Prostate gland (tissue), 2 donors: Measurements from ENCODE around the gene CAMK2D. TPM values are rescaled to one million over a fixed set of nuclear protein-coding genes. Genes with fewer than 3 reads are reported as not detected.

Experiments used
- DNase-seq: peaks from one replicate; pipeline ENCODE4 v3.0.0-alpha.2; 2019; ENCODE audit warnings: low spot score
- H3K27ac ChIP-seq, 2 donors: fragments of 200-600 bp; sonication (generic); 2 replicates each; pipeline ENCODE4 v1.5.1; 2017 to 2019
- H3K27me3 ChIP-seq: fragments of 200-600 bp; sonication (generic); replicated peaks from 2 replicates; pipeline ENCODE4 v1.5.1; 2019; ENCODE audit not compliant: insufficient read depth
- H3K36me3 ChIP-seq, 2 donors: fragments of 200-600 bp; sonication (generic); 1 replicate in 1 of 2; 2 replicates in 1 of 2; pipeline versions ENCODE4 v1.5.1 to v1.8.1; 2017 to 2019
- H3K4me1 ChIP-seq: fragments of 200-600 bp; sonication (generic); replicated peaks from 2 replicates; pipeline ENCODE4 v1.5.1; 2019
- H3K4me3 ChIP-seq, 2 donors: fragments of 200-600 bp; sonication (generic); 2 replicates each; pipeline ENCODE4 v1.5.1; 2017 to 2019
- H3K9me3 ChIP-seq: fragments of 200-600 bp; sonication (generic); 2 replicates; pipeline ENCODE4 v1.5.1; 2017
- POLR2A ChIP-seq: fragments of 450-650 bp; IDR thresholded peaks from one replicate; pipeline ENCODE4 v1.6.1; 2016; ENCODE audit warnings: antibody characterized with exemption, mild to moderate bottlenecking
- POLR2AphosphoS5 ChIP-seq: sonication (generic); formaldehyde crosslinking; IDR thresholded peaks from one replicate; pipeline ENCODE4 v1.6.1; 2017; ENCODE audit warnings: antibody characterized with exemption
- WGBS: methylation state at CpG from one replicate; pipeline ENCODE4 v1.1.5; 2018; 5-methylcytosine and 5-hydroxymethylcytosine counted together
- intact Hi-C: fragments of 100-400 bp; cut with DNase I; formaldehyde crosslinking; loops from one replicate; pipeline ENCODE4 v1.14.2; 2022
- total RNA-seq, 2 donors: library from RNA; depleted of rRNA; stranded (reverse); fragments of >200 nt; gene quantifications; one replicate each; pipeline ENCODE4 v1.1.0, GENCODE V29; 2016
- TF ChIP-seq, protein P1 (sequence below), 4 experiments: fragments of 200-600 bp in 2 of 4; fragments of 450-650 bp in 2 of 4; sonication (generic) in 2 of 4; IDR thresholded peaks; 1 replicate in 3 of 4; 2 replicates in 1 of 4; pipeline ENCODE4 v1.5.1; 2016 to 2019; ENCODE audit warnings: antibody characterized with exemption in 4 of 4, mild to moderate bottlenecking in 2 of 4, moderate library complexity in 2 of 4

Gene CAMK2D
- total RNA-seq, 2 donors from 2014 or later = 48.7 to 88.8 TPM

DNA sequence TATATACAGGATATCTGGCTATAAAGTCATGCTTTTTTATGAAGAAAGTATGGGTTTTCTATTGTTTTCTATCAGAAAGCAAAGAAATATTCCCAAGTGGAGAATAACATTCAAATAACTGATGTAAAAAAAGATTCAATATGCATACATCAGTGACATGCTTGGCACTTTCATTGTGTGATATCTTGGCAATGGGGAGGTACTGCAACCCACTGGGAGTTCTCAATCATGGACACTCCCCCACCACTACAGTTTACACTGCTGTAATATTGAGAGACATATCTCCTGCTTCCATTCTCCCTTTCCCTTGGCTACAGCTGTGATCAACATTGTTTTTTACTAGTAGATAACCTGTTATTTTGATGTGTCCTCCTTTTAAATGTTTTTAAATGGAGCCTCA is 257.8 kb downstream of the CAMK2D start:
- Histone ChIP-seq H3K4me3 (no peak overlapping the region), H3K4me1 (no peaks in the 10 kb centered on the region), H3K36me3 (no peaks in the 10 kb centered on the region), H3K27ac (no peak overlapping the region), H3K9me3 (no peaks in the 10 kb centered on the region), H3K27me3 (no peaks in the 10 kb centered on the region)
- TF ChIP-seq, protein P1, sequence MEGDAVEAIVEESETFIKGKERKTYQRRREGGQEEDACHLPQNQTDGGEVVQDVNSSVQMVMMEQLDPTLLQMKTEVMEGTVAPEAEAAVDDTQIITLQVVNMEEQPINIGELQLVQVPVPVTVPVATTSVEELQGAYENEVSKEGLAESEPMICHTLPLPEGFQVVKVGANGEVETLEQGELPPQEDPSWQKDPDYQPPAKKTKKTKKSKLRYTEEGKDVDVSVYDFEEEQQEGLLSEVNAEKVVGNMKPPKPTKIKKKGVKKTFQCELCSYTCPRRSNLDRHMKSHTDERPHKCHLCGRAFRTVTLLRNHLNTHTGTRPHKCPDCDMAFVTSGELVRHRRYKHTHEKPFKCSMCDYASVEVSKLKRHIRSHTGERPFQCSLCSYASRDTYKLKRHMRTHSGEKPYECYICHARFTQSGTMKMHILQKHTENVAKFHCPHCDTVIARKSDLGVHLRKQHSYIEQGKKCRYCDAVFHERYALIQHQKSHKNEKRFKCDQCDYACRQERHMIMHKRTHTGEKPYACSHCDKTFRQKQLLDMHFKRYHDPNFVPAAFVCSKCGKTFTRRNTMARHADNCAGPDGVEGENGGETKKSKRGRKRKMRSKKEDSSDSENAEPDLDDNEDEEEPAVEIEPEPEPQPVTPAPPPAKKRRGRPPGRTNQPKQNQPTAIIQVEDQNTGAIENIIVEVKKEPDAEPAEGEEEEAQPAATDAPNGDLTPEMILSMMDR (IDR thresholded peaks at IDR 0.05) = no peak
- TF ChIP-seq POLR2AphosphoS5 (no peak), POLR2A (no peak)
- DNase-seq = no peak
- intact Hi-C loops = no loop called here

DNA sequence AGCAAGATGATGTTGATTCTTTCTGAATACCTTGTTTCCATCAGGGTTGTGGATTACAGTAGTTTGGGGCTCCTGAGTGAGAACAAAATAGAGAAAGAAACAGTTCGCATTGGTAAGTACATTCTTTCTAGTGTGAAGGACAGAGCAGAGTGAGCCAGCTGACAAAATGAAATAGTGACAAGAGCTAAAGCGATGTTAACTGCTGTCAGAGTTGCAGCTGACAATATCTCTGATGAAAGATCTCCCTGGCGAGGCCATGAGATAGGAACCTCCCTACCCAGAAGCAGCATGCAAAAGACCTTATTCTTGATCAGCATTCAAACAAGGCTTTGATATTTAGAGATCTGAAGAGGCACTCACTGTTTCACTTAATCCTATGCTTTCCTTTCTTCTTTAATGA is 258.6 kb downstream of the CAMK2D start:
- TF ChIP-seq POLR2A = no peak
- no peak for TF ChIP-seq POLR2AphosphoS5
- TF ChIP-seq, protein P1 (IDR thresholded peaks at IDR 0.05) = no peak

DNA sequence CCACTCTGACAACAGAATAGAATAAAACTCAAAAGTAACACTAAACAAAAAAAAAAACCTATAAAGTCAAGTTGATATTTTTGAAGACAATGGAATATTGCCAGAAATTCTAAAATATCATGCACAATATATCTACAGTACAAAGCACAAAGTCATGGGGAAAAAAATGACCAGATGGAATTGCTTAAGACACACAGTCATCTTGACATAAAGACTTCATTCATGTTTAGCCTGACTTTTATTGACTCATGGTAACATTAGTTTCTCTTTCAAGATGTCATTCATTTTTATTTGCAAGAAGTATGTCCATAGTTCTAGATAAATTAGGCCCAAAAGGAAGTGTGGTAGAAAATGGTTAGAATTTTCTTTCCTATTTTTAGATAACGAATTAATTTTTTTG is 259.1 kb downstream of the CAMK2D start:
- no peak for TF ChIP-seq POLR2AphosphoS5
- TF ChIP-seq POLR2A = no peak
- TF ChIP-seq, protein P1 (IDR thresholded peaks at IDR 0.05) = no peak
- DNase-seq = no peak
- Histone ChIP-seq H3K27ac (no peak overlapping the region), H3K4me3 (no peak overlapping the region), H3K4me1 (no peaks in the 10 kb centered on the region), H3K9me3 (no peaks in the 10 kb centered on the region), H3K27me3 (no peaks in the 10 kb centered on the region), H3K36me3 (no peaks in the 10 kb centered on the region)
- intact Hi-C loops = no loop called here
- WGBS = 96% methylated on average over 1 of the region's 1 CpG

More for the DNA sequence above, 258.6 kb downstream of the CAMK2D start:
- 94% methylated on average over 3 of the region's 3 CpGs for WGBS
- Histone ChIP-seq H3K4me3 (no peak overlapping the region), H3K36me3 (no peaks in the 10 kb centered on the region), H3K9me3 (no peaks in the 10 kb centered on the region), H3K27me3 (no peaks in the 10 kb centered on the region), H3K4me1 (no peaks in the 10 kb centered on the region), H3K27ac (no peak overlapping the region)
- no peak for DNase-seq
- intact Hi-C loops = no loop called here

DNA sequence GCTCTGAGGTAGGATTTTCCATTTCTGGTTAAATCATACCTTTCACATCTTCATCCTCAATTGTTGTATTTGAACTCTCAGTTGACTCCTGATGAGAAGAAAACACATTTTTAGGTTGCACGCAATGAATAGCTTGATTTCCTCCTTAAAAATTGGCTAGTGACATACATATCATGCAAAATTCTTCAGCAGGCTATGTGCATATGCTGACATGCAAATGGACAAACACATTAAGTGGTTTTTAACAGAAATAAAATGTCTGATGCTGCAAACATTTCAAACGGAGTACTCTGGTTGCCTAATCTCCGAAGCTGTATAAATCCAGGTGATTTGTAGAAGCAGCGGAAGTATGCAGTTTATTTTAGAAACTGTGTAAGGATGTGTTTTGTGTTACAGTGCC is 261.1 kb downstream of the CAMK2D start:
- no peak for DNase-seq
- no peaks in the 10 kb centered on the region for H3K9me3 ChIP-seq
- no peak overlapping the region for H3K4me3 ChIP-seq
- TF ChIP-seq POLR2AphosphoS5 (no peak), POLR2A (no peak)
- TF ChIP-seq, protein P1 (IDR thresholded peaks at IDR 0.05) = no peak
- H3K36me3 ChIP-seq = no peaks in the 10 kb centered on the region
- no peaks in the 10 kb centered on the region for H3K4me1 ChIP-seq
- H3K27me3 ChIP-seq = no peaks in the 10 kb centered on the region
- intact Hi-C loops = no loop called here
- 89% methylated on average over 4 of the region's 4 CpGs for WGBS
- no peak overlapping the region for H3K27ac ChIP-seq

DNA sequence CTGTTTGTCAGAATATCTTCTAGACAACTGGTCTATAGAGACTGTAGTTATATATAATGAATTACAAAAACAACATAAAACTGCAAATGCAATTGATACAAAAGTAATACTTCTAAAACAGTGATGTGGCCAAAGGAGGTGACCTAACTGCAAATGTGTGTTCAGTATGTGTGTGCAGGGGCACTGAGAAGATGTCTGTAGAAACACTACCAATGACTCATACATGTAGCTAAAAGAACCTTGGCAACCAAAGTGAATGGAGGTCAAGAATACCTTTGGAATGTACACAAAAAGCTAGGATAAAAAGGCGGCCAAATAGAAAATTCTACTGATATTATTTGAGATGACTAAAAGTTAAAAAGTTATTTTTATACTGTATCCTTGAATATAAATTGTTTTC is 261.8 kb downstream of the CAMK2D start:
- TF ChIP-seq POLR2AphosphoS5 = no peak
- TF ChIP-seq, protein P1 (IDR thresholded peaks at IDR 0.05) = no peak
- TF ChIP-seq POLR2A = no peak
- intact Hi-C loops = no loop called here
- DNase-seq = no peak
- H3K27me3 ChIP-seq = no peaks in the 10 kb centered on the region
- H3K36me3 ChIP-seq = no peaks in the 10 kb centered on the region
- H3K4me1 ChIP-seq = no peaks in the 10 kb centered on the region
- no peak overlapping the region for H3K4me3 ChIP-seq
- H3K27ac ChIP-seq = no peak overlapping the region
- 80% methylated on average over 1 of the region's 1 CpG for WGBS
- no peaks in the 10 kb centered on the region for H3K9me3 ChIP-seq
